Hematopoietic multipotent progenitor cell treated with erythropoietin and hydrocortisone succinate and interleukin-3 and kit ligand, for 15 days (in vitro differentiated cells): ENCODE data around the gene NCF2.

ENCODE experiments used
- DNase-seq: peaks from one replicate; pipeline ENCODE4 v3.0.0-alpha.2; 2015; ENCODE audit warnings: low spot score

NCF2 gene

GRCh38 chr1:183612407-183612806, 22.1 kb upstream of the NCF2 start:
- no peak for DNase-seq

- DNase-seq, result no peak
These were observed 20.8 kb upstream of the NCF2 start for GRCh38 chr1:183611021-183611420.

- no peak for DNase-seq
These were observed 19.6 kb upstream of the NCF2 start for GRCh38 chr1:183609759-183610452.

- no peak for DNase-seq
These were observed 19.1 kb upstream of the NCF2 start for GRCh38 chr1:183609313-183609712.

GRCh38 chr1:183607322-183607980, 17.2 kb upstream of the NCF2 start:
- no peak for DNase-seq

- DNase-seq, result no peak
These were observed 15.6 kb upstream of the NCF2 start for GRCh38 chr1:183605904-183606303.

- no peak for DNase-seq
These were observed 14.6 kb upstream of the NCF2 start for GRCh38 chr1:183604815-183605214.

GRCh38 chr1:183604038-183604808, 14.0 kb upstream of the NCF2 start:
- no peak for DNase-seq

- no peak for DNase-seq
These were observed 12.3 kb upstream of the NCF2 start for GRCh38 chr1:183602510-183602909.

GRCh38 chr1:183600634-183601033, 10.4 kb upstream of the NCF2 start:
- no peak for DNase-seq

- DNase-seq, result no peak
These were observed 9.9 kb upstream of the NCF2 start for GRCh38 chr1:183600136-183600535.

GRCh38 chr1:183598386-183598785, 8.1 kb upstream of the NCF2 start:
- no peak for DNase-seq

GRCh38 chr1:183597656-183598347, 7.5 kb upstream of the NCF2 start:
- DNase-seq, result no peak

GRCh38 chr1:183596500-183596899, 6.2 kb upstream of the NCF2 start:
- DNase-seq, result no peak

- DNase-seq, result no peak
These were observed 5.3 kb upstream of the NCF2 start for GRCh38 chr1:183595537-183595936.

- DNase-seq, result no peak
These were observed 3.1 kb upstream of the NCF2 start for GRCh38 chr1:183593356-183593755.

- no peak for DNase-seq
These were observed 2.5 kb upstream of the NCF2 start for GRCh38 chr1:183592733-183593132.

GRCh38 chr1:183589874-183590243, 400 bp downstream of the NCF2 start:
- DNase-seq, result no peak

GRCh38 chr1:183589384-183589783, 875 bp downstream of the NCF2 start:
- DNase-seq, result no peak

- no peak for DNase-seq
These were observed 1.4 kb downstream of the NCF2 start for GRCh38 chr1:183588827-183589226.

- DNase-seq, result no peak
These were observed 3.3 kb downstream of the NCF2 start for GRCh38 chr1:183586926-183587325.

GRCh38 chr1:183586455-183586854, 3.8 kb downstream of the NCF2 start:
- DNase-seq, result no peak

- DNase-seq, result no peak
These were observed 5.2 kb downstream of the NCF2 start for GRCh38 chr1:183585038-183585437.
